Neutrophil (primary cell): ENCODE data around the gene REXO4.

Experiments
- H3K27ac ChIP-seq: fragments of 200-600 bp; sonication (generic); 2 replicates; pipeline ENCODE4 v1.5.1; 2016; ENCODE audit warnings: mild to moderate bottlenecking, moderate library complexity
- H3K27me3 ChIP-seq: fragments of 200-600 bp; sonication (generic); 2 replicates; pipeline ENCODE4 v1.6.0; 2016; ENCODE audit warnings: mild to moderate bottlenecking
- H3K36me3 ChIP-seq: fragments of 200-600 bp; sonication (generic); 2 replicates; pipeline ENCODE4 v1.5.1; 2017
- H3K4me1 ChIP-seq, 2 experiments: fragments of 200-600 bp in 1 of 2; sonication (generic) in 1 of 2; 1 replicate in 1 of 2; 2 replicates in 1 of 2; pipeline versions ENCODE4 v1.5.1 to v1.6.1; 2013 to 2016; ENCODE audit warnings: low read depth in 1 of 2, low read length in 1 of 2, mild to moderate bottlenecking in 1 of 2, moderate library complexity in 1 of 2; ENCODE audit not compliant: control insufficient read depth in 1 of 2, insufficient read depth in 1 of 2
- H3K4me3 ChIP-seq, 2 experiments: fragments of 200-600 bp in 1 of 2; sonication (generic) in 1 of 2; 1 replicate in 1 of 2; 2 replicates in 1 of 2; pipeline ENCODE4 v1.5.1; 2013 to 2016; ENCODE audit warnings: low read depth in 1 of 2, low read length in 1 of 2, mild to moderate bottlenecking in 1 of 2, moderate library complexity in 1 of 2
- H3K9me3 ChIP-seq: fragments of 200-600 bp; sonication (generic); 2 replicates; pipeline ENCODE4 v1.5.1; 2016
- CTCF ChIP-seq: fragments of 200-600 bp; sonication (generic); IDR thresholded peaks from 2 replicates; pipeline ENCODE4 v1.5.1; 2016; ENCODE audit warnings: antibody characterized with exemption

Gene REXO4

GRCh38 chr9:133417541-133418461, at the start of gene REXO4:
TSS of gene REXO4 (minus strand) at chr9:133418010. CDS start at chr9:133417844, 166 bp downstream.
- Histone ChIP-seq H3K4me3 (peak within 1 kb of the TSS; percentile 81 to 82), H3K36me3 (peaks cover 16% of the 10 kb centered on the region), H3K4me1 (peaks cover 16 to 19% of the 10 kb centered on the region in 2 experiments), H3K27me3 (no peaks in the 10 kb centered on the region), H3K9me3 (no peaks in the 10 kb centered on the region), H3K27ac (peak within 1 kb of the TSS; percentile 58)
- no peak for TF ChIP-seq CTCF

GRCh38 chr9:133467101-133467500, 49.3 kb upstream of the REXO4 start:
- H3K4me1 ChIP-seq = no peaks in the 10 kb centered on the region
- no peak overlapping the region for H3K4me3 ChIP-seq
- no peak for TF ChIP-seq CTCF
- H3K27me3 ChIP-seq = peaks cover 19% of the 10 kb centered on the region
- H3K9me3 ChIP-seq = no peaks in the 10 kb centered on the region
- H3K27ac ChIP-seq = no peak overlapping the region
- no peaks in the 10 kb centered on the region for H3K36me3 ChIP-seq

- H3K36me3 ChIP-seq = no peaks in the 10 kb centered on the region
- peaks cover 30% of the 10 kb centered on the region for H3K27me3 ChIP-seq
- no peak overlapping the region for H3K4me3 ChIP-seq
- no peak for TF ChIP-seq CTCF
- H3K27ac ChIP-seq = no peak overlapping the region
- no peaks in the 10 kb centered on the region for H3K4me1 ChIP-seq
- no peaks in the 10 kb centered on the region for H3K9me3 ChIP-seq
These were observed 48.2 kb upstream of the REXO4 start for GRCh38 chr9:133465984-133466383.

- Histone ChIP-seq H3K9me3 (no peaks in the 10 kb centered on the region), H3K4me3 (no peak overlapping the region), H3K27ac (no peak overlapping the region), H3K27me3 (peaks cover 36% of the 10 kb centered on the region), H3K4me1 (peaks cover 5 to 9% of the 10 kb centered on the region in 2 experiments), H3K36me3 (no peaks in the 10 kb centered on the region)
- TF ChIP-seq CTCF = no peak
These were observed 46.8 kb upstream of the REXO4 start for GRCh38 chr9:133464638-133465037.

- no peak for TF ChIP-seq CTCF
- Histone ChIP-seq H3K27ac (no peak overlapping the region), H3K4me3 (no peak overlapping the region), H3K36me3 (no peaks in the 10 kb centered on the region), H3K27me3 (peaks cover 38% of the 10 kb centered on the region), H3K4me1 (peaks cover 8 to 13% of the 10 kb centered on the region in 2 experiments), H3K9me3 (no peaks in the 10 kb centered on the region)
These were observed 46.2 kb upstream of the REXO4 start for GRCh38 chr9:133463864-133464615.
